ENCODE measurements around the gene GIMAP6. TPM values are rescaled to one million over a fixed set of nuclear protein-coding genes. Genes with fewer than 3 reads are reported as not detected.

GIMAP6 gene
- total RNA-seq, 1 experiment from 2014 or later, result 0.13 TPM

DNA sequence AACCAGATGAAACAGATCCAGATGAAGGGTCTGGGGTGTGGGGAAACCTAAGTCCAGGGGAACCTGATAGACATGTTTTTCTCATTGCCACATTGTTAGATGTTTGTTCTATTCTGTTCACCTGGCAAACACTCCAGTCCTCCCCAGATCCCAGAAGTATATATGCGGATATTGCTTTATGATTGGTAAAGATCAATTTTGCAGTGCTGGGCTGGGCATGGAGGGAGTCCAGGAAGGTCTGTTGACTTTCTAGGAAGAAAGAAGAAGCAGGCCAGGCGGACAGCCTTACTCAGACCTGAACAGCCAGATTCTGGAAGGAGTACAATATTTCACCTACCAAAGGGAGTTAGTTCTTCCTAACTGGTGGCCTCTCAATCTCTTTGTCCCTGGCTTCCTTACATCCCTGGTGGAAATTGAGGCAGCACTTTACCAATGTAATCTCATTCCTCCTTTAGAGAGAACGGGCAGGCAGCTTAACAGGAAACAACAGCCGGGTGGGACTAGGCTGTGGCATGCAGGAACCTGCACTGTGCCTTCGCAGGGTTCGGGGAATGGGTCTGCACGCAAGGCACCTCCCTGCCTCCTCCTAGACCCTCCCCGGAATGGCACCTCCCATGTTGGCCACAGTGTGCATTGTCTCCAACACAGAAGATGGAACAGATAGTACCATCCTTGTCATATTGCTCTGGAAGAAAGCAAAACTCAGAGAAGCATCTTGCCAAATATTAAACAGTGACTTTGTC is 930 bp downstream of the GIMAP6 start:
- TF ChIP-seq RORB (CRISPR knock-in tag; IDR thresholded peaks at IDR 0.05) (no peak), GRHL2 (CRISPR knock-in tag; IDR thresholded peaks at IDR 0.05; ENCODE audit: insufficient replicate concordance, severe bottlenecking) (no peak), ATF6 (CRISPR knock-in tag; IDR thresholded peaks at IDR 0.05) (no peak), ZNF121 (CRISPR knock-in tag; IDR thresholded peaks at IDR 0.05) (no peak), KAT7 (CRISPR knock-in tag; IDR thresholded peaks at IDR 0.05; ENCODE audit: borderline replicate concordance) (no peak), ZNF263 (CRISPR knock-in tag; IDR thresholded peaks at IDR 0.05; ENCODE audit: low read depth) (no peak), ZNF396 (CRISPR knock-in tag; IDR thresholded peaks at IDR 0.05; ENCODE audit: borderline replicate concordance) (no peak), OVOL2 (CRISPR knock-in tag; IDR thresholded peaks at IDR 0.05; ENCODE audit: borderline replicate concordance) (no peak), ARID4B (CRISPR knock-in tag; IDR thresholded peaks at IDR 0.05; ENCODE audit: borderline replicate concordance) (no peak), CDX4 (CRISPR knock-in tag; IDR thresholded peaks at IDR 0.05; ENCODE audit: borderline replicate concordance) (no peak), SOX15 (CRISPR knock-in tag; IDR thresholded peaks at IDR 0.05) (no peak), GABPB1 (CRISPR knock-in tag; IDR thresholded peaks at IDR 0.05) (no peak), ZNF281 (CRISPR knock-in tag; IDR thresholded peaks at IDR 0.05) (no peak), ATF1 (CRISPR knock-in tag; IDR thresholded peaks at IDR 0.05) (no peak), ELF4 (CRISPR knock-in tag; IDR thresholded peaks at IDR 0.05; ENCODE audit: low read depth) (no peak), MYBL2 (CRISPR knock-in tag; IDR thresholded peaks at IDR 0.05) (no peak)
- TF ChIP-seq, protein P1, sequence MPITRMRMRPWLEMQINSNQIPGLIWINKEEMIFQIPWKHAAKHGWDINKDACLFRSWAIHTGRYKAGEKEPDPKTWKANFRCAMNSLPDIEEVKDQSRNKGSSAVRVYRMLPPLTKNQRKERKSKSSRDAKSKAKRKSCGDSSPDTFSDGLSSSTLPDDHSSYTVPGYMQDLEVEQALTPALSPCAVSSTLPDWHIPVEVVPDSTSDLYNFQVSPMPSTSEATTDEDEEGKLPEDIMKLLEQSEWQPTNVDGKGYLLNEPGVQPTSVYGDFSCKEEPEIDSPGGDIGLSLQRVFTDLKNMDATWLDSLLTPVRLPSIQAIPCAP (CRISPR knock-in tag; IDR thresholded peaks at IDR 0.05), result no peak
- no peak for DNase-seq (ENCODE audit: low spot score)
- ChIA-PET POLR2A (no interaction called here), CTCF (no interaction called here)
- peaks cover 25% of the 10 kb centered on the region for H3K27me3 Mint-ChIP-seq (ENCODE audit: low read depth)
- H3K4me3 Mint-ChIP-seq, result no peak overlapping the region
- ATAC-seq, result no peak
- no peaks in the 10 kb centered on the region for H3K4me1 Mint-ChIP-seq
- H3K9me3 Mint-ChIP-seq, result peaks cover 21% of the 10 kb centered on the region
- no peak overlapping the region for H3K27ac Mint-ChIP-seq
- H3K36me3 Mint-ChIP-seq, result no peaks in the 10 kb centered on the region
